ENCODE results near the gene ANKRD16.
A peak's percentile ranks its signal among the peaks of the same experiment; 100 is the strongest.
"Not testable (repeated sequence)": the region's sequence is repeated elsewhere in the genome, so short reads cannot be mapped to it uniquely, and the experiment has no call there.

ANKRD16 gene

DNA sequence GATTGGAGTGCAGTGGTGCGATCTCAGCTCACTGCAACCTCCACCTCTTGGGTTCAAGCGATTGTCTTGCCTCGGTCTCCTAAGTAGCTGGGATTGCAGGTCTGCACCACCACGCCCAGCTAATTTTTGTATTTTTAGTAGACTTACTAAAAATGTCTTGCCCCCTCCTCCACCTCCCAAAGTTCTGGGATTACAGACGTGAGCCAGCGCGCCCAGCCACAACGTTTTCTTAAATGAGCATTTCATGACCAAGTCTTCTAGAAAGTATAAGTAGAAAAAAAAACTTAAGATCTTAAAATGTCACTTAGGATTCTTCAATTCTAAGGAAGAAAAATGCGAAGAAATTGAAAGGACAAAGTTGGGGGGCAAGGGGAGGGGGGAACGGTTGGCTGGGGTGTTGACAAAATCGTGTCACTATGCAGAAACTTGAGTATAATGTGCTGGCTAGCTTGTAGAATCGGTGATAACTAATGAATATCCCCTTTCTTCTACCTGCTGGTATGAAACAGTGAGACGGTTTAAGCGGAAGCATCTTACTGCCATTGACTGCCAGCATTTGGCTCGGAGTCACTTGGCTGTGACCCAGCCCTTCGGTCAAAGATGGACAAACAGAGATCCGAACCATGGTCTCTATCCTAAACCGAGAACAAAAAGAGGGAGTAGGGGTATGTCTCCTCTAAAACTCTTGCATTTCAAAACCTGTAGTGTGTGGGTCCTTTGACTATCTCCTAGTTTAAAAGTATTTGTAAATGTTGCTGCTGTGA, 13.0 kb upstream of the ANKRD16 start:
- no peak for DNase-seq

GRCh38 chr10:5900247-5900646, 10.6 kb upstream of the ANKRD16 start:
- DNase-seq: no peak

DNA sequence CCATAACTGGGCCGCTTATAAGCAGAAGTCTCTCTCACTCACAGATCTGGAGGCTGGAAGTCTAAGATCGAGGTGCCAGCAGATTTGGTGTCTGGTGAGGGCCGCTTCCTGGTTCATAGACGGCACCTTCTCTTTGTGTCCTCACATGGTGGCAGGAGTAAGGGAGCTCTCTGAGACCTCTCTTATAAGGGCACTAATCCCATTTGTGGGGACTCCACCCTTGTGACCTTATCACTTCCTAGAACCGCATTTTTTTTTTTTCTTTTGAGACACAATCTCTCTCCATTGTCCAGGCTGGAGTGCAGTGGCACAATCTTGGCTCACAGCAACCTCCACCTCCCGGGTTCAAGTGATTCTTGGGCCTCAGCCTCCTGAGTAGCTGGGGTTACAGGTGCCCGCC, 8.5 kb upstream of the ANKRD16 start:
- DNase-seq: no peak

DNA sequence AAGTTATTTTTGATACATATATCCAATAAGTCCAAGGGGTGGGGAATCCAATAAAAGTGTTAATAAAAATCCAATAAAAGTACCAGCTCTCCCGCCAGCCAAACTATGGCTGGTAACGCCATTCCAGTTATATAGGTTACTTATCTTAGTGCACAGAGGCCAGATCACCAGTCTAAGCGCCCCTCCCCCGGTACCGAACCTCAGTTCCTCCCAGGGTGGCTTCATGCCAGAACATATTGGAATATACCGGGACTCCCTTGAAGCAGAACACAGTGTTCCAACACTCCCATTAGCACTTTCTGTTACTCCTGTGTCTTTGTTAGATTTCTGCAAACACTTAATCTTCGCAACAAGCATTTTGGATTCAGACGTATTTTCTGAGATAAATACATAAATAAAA, 7.8 kb upstream of the ANKRD16 start:
- DNase-seq: no peak

DNA sequence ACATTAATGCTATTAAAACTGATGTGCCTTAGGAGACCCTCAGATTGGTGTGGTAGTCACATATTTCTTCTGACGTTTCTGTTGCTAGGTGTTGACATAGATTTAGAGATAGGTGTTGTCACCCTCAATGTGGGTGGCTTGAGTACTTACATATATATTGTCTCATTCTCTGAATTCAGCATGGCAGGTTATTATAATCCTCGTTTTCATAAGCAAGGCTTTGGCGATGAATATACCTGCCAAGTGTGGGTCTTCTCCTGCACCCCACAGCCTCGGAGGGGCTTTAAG, 7.3 kb upstream of the ANKRD16 start:
- no peak for DNase-seq

DNA sequence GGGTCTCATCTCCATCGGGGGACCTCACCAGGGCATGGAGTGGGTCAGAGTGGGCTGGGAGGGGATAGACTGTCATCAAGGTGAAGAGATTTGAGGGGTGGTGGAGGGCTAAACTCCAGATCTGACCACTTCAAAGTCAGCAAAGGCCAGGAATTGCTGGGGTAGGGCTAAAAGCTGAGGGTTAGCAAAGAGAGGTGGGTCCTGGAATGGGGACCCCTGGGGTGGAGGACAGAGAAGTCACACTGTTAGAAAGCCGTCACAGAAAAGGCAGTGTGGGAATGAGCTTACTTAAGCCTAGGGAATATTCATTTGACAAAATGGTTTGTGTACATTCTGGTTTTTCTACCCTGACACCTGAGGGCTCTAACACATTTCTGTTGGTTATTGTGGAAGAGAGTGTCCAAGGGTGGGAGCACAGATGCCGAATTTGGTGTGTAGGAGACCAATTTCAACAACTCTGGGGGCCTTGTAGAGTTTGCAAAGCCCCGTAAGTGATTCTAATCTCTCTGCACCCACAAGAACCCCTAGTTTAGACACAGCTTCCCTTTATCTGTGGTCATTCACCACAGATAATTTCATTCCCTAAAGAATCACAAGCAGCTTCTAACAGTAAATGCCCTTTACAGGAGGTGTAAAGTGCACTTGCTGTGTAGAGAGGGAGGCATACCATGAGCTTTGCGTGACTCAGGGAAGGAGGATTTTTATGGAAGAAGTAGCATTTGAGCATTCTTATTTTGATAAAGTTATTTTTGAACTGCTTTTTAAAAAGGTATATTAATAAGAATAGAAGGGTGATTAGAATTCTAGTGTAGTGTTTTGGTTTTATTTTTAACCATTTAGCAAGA, 6.7 kb upstream of the ANKRD16 start:
- no peak for DNase-seq

GRCh38 chr10:5895804-5896203, 6.1 kb upstream of the ANKRD16 start:
- no peak for DNase-seq

- DNase-seq: no peak
Observed at GRCh38 chr10:5895365-5895764, 5.7 kb upstream of the ANKRD16 start.

- DNase-seq: no peak
Observed at GRCh38 chr10:5894873-5895272, 5.2 kb upstream of the ANKRD16 start.

- DNase-seq: no peak
Observed at GRCh38 chr10:5894403-5894802, 4.7 kb upstream of the ANKRD16 start.

GRCh38 chr10:5893321-5893720, 3.6 kb upstream of the ANKRD16 start:
- DNase-seq: no peak

DNA sequence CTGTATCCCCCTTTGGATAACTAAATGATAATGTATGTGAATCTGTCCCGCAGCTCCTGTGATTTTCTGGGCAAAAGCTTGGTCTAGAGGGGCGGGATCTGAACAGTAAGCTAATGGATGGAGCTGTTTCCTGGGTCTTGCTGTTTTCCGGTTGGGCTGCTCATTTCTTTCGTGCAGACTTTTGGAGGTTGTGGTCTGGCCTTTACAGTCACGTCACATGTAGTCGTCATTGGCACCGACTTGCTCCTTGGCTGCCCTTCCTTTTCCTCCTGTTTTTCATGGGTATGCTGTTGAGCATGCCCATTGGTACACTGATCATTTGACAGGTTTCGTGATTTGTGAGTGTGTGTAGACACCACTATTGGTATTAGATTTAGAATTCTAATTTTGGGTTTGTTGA, 2.3 kb upstream of the ANKRD16 start:
- no peak for DNase-seq

GRCh38 chr10:5891009-5891408, 1.3 kb upstream of the ANKRD16 start:
- no peak for DNase-seq

DNA sequence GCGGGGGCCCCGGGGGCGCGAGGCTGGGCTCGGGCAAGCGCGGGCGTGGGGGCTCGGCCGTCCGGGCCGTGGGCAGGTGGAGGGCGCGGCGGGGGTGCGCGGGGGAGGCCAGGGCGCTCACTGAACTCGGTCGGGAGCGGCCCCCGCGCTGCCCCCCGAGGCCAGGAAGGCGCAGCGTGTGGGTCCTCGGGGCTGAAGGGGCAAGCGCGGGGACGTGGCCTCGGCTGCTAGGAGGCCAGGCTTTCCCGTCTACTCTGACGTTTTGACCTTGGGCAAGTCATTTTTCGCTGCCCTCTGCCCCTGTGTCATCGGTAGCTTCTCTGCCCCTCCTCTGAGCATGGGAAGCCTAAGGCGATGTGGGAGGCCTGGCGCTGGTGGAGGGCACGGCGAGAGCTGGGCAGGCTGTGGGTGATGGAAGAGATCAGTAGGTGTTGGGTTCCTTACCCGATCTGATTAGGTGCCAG, 791 bp upstream of the ANKRD16 start:
- no peak for DNase-seq

DNA sequence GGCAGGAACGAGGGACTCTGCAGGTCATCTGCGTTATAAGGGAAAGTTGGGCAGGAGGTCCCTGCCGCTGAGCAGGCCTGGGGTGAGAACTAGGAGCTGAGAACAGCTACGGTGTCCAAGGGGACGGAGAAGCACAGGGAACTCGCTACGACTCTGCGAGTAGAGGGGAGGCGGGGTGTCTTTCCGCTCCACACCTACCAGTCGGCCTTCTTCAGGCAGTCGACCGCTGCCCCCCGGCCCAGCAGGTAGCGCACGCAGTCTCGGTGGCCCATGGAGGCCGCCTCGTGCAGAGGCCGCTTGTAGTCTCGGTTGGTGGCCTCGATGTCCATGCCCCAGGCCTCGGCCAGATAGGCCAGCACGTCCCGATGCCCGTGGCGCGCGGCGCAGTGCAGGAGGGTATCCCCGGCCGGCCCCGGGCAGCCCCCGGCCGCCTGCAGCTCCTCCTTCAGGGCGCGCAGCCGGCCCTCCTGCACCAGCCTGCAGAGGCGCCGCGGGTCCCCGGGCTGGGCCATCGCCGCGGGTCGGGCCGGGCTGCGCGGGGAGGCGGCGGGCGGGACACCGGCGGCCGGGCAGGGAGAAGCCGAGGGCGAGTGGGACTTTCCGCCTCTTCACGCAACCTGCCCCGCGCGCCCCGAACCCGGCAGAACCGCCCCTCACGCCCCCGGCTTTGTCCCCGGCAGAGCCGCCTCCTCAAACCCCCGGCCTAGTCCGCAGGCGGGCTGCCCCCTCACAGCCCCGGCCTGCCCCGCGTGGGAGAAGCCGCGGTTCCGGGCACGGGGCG, 660 bp downstream of the ANKRD16 start:
- peak in 1 of 2 experiments; percentile 13 for DNase-seq

- no peak for DNase-seq
Observed at GRCh38 chr10:5888351-5888750, 1.3 kb downstream of the ANKRD16 start.

DNA sequence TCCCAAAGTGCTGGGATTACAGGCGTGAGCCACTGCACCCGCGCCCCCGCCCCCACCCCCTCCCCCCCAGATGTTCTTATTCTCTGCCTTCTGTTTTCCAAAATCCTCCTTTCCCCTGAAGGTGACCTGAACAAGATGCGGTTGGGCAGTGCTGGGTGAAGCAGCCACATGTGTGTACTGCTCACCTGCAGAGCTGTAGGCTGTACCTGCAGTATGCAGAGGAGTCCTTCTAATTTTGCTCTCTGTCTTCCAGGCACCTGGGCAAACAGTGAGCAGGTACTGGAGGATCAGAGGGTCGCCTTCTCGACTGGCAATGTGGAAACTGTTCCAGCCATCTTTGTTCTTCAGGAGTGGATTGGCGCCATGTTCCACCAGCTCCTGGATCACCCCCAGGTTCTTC, 2.1 kb downstream of the ANKRD16 start:
- no peak for DNase-seq

GRCh38 chr10:5887029-5887428, 2.7 kb downstream of the ANKRD16 start:
- no peak for DNase-seq

- no peak for DNase-seq
Observed at GRCh38 chr10:5885619-5886018, 4.1 kb downstream of the ANKRD16 start.

- DNase-seq: no peak
Observed at GRCh38 chr10:5882961-5883360, 6.7 kb downstream of the ANKRD16 start.

- DNase-seq: not testable (repeated sequence)
Observed at GRCh38 chr10:5877041-5877440, 12.7 kb downstream of the ANKRD16 start.

- DNase-seq: no peak
Observed at GRCh38 chr10:5876181-5876768, 13.4 kb downstream of the ANKRD16 start.

DNA sequence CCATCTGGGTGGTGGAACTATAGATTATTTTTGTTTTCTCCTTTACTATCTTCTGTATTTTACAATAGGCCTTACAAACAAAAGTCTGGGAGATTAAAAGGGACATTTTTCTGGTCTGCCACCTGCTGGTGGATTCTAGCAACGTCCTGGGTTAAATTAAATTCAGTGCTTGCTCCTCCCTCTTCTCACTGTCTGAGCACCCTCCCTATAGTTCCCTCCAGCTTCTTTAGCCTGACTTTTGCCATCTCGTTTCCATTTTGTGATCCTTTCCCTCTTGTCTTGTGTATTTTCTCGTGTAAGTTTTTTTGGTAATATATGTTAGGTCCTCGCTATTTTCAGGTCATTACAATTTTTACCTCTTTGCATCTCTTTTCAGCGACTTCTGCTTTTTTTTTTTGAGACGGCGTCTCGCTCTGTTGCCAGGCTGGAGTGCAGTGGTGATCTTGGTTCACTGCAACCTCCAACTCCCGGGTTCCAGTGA, 16.1 kb downstream of the ANKRD16 start:
- peak in 1 of 2 experiments; percentile 25 for DNase-seq

Measured in NCI-H524 (cell line).